ENCODE results near the gene WNT1.

- TF ChIP-seq SPI1 (IDR thresholded peaks at IDR 0.05; ENCODE audit: low read depth, low read length): no peak
- TF ChIP-seq TAF1 (IDR thresholded peaks at IDR 0.05; ENCODE audit: low read depth, low read length): no peak
These were observed 43.3 kb downstream of the WNT1 start for GRCh38 chr12:49021292-49021915.

All from GM12891 (cell line).